Testis (tissue), 3 donors: Measurements from ENCODE around the gene PPA1. TPM values are rescaled to one million over a fixed set of nuclear protein-coding genes. Genes with fewer than 3 reads are reported as not detected.
"Not testable (repeated sequence)": the region's sequence is repeated elsewhere in the genome, so short reads cannot be mapped to it uniquely, and the experiment has no call there.

Experiments used
- DNase-seq: peaks from one replicate; pipeline ENCODE4 v3.0.0-alpha.2; 2019
- H3K27ac ChIP-seq, 2 donors: fragments of 200-600 bp; sonication (generic); one replicate each; pipeline ENCODE4 v1.5.1; 2019
- H3K27me3 ChIP-seq: fragments of 200-600 bp; sonication (generic); one replicate; pipeline ENCODE4 v1.5.1; 2019
- H3K36me3 ChIP-seq: fragments of 200-600 bp; sonication (generic); one replicate; pipeline ENCODE4 v1.5.1; 2017; ENCODE audit warnings: low read depth; ENCODE audit errors: missing control alignments
- H3K4me1 ChIP-seq: fragments of 200-600 bp; sonication (generic); one replicate; pipeline ENCODE4 v1.5.1; 2019
- H3K4me3 ChIP-seq, 2 donors: fragments of 200-600 bp; sonication (generic); one replicate each; pipeline ENCODE4 v1.5.1; 2017 to 2019
- H3K9me3 ChIP-seq: fragments of 200-600 bp; sonication (generic); one replicate; pipeline ENCODE4 v1.5.1; 2017
- POLR2A ChIP-seq: fragments of 450-650 bp; IDR thresholded peaks from one replicate; pipeline ENCODE4 v1.6.1; 2017; ENCODE audit warnings: antibody characterized with exemption, mild to moderate bottlenecking, moderate library complexity
- WGBS, 2 donors: methylation state at CpG; one replicate each; pipeline ENCODE4 v1.1.5; 2018; 5-methylcytosine and 5-hydroxymethylcytosine counted together
- intact Hi-C: fragments of 100-400 bp; cut with DNase I; formaldehyde crosslinking; loops from one replicate; pipeline ENCODE4 v1.15.1; 2023; ENCODE audit warnings: low total_unique reads
- polyA plus RNA-seq: library from polyadenylated mRNA; stranded (reverse); fragments of 350-450 nt; fragmentation: Illumina TruSeq; extraction: RNeasy Lipid Tissue Mini Kit (QIAGEN cat#74804); gene quantifications from one replicate; pipeline ENCODE4 v1.2.3, GENCODE V29; 2014; ENCODE audit warnings: low read depth, low replicate concordance; ENCODE audit not compliant: insufficient read depth
- total RNA-seq, 2 donors: library from RNA; depleted of rRNA; stranded (reverse); fragments of >200 nt; gene quantifications; one replicate each; pipeline ENCODE4 v1.2.3, GENCODE V29; 2016
- TF ChIP-seq, protein P1 (sequence below), 3 experiments: fragments of 450-650 bp in 2 of 3; fragments of 200-600 bp in 1 of 3; sonication (generic) in 1 of 3; IDR thresholded peaks; one replicate each; pipeline ENCODE4 v1.5.1; 2016 to 2019; ENCODE audit warnings: antibody characterized with exemption in 3 of 3, mild to moderate bottlenecking in 2 of 3, moderate library complexity in 1 of 3

PPA1 gene
- total and polyA plus RNA-seq, 3 donors from 2014 or later, result 110 to 143 (median 136) TPM

GRCh38 chr10:70250961-70251680 lies 17.9 kb upstream of the PPA1 start:
- WGBS, 2 donors, result 91 to 93% methylated on average over 10 to 11 of the region's 11 CpGs
- H3K27ac ChIP-seq, result no peak overlapping the region
- peaks cover 30% of the 10 kb centered on the region for H3K4me1 ChIP-seq
- no peak for TF ChIP-seq POLR2A
- TF ChIP-seq, protein P1, sequence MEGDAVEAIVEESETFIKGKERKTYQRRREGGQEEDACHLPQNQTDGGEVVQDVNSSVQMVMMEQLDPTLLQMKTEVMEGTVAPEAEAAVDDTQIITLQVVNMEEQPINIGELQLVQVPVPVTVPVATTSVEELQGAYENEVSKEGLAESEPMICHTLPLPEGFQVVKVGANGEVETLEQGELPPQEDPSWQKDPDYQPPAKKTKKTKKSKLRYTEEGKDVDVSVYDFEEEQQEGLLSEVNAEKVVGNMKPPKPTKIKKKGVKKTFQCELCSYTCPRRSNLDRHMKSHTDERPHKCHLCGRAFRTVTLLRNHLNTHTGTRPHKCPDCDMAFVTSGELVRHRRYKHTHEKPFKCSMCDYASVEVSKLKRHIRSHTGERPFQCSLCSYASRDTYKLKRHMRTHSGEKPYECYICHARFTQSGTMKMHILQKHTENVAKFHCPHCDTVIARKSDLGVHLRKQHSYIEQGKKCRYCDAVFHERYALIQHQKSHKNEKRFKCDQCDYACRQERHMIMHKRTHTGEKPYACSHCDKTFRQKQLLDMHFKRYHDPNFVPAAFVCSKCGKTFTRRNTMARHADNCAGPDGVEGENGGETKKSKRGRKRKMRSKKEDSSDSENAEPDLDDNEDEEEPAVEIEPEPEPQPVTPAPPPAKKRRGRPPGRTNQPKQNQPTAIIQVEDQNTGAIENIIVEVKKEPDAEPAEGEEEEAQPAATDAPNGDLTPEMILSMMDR (IDR thresholded peaks at IDR 0.05), result no peak
- DNase-seq, result no peak
- H3K4me3 ChIP-seq, result no peak overlapping the region
- H3K9me3 ChIP-seq, result no peaks in the 10 kb centered on the region
- intact Hi-C loops, result no loop called here
- no peaks in the 10 kb centered on the region for H3K36me3 ChIP-seq
- no peaks in the 10 kb centered on the region for H3K27me3 ChIP-seq

DNA sequence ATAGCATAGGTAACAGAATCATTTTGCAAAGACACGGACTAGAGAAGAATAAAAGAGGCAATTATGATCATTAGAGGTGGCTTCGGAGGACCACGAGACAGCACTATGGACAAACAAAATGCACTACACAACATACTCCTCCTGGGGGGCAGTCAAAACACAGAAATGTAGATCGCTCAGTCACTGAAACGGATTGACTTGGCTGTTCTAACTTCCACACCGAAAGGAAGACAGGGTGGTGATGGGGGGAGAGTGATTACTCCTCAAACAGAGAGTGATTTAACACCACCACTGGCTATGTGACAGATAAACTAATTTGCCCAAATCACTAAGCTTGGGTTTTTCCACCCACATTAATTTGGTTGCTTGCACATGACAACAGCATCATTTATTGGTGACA lies 14.1 kb upstream of the PPA1 start:
- Histone ChIP-seq H3K36me3 (no peaks in the 10 kb centered on the region), H3K9me3 (no peaks in the 10 kb centered on the region), H3K4me3 (no peak overlapping the region), H3K4me1 (no peaks in the 10 kb centered on the region), H3K27me3 (no peaks in the 10 kb centered on the region), H3K27ac (no peak overlapping the region)
- DNase-seq, result no peak
- 81 to 83% methylated on average over 6 of the region's 6 CpGs for WGBS, 2 donors
- TF ChIP-seq, protein P1 (IDR thresholded peaks at IDR 0.05), result no peak
- TF ChIP-seq POLR2A, result no peak
- intact Hi-C loops, result no loop called here

GRCh38 chr10:70241081-70241480 lies 7.9 kb upstream of the PPA1 start:
- no peak overlapping the region for H3K27ac ChIP-seq
- H3K4me3 ChIP-seq, result no peak overlapping the region
- H3K9me3 ChIP-seq, result no peaks in the 10 kb centered on the region
- no peak for DNase-seq
- no peaks in the 10 kb centered on the region for H3K27me3 ChIP-seq
- no peak for TF ChIP-seq POLR2A
- TF ChIP-seq, protein P1 (IDR thresholded peaks at IDR 0.05), result no peak
- H3K36me3 ChIP-seq, result no peaks in the 10 kb centered on the region
- 89 to 96% methylated on average over 3 of the region's 3 CpGs for WGBS, 2 donors
- no peaks in the 10 kb centered on the region for H3K4me1 ChIP-seq
- intact Hi-C loops, result no loop called here

GRCh38 chr10:70239986-70240385 lies 6.8 kb upstream of the PPA1 start:
- DNase-seq, result not testable (repeated sequence)

GRCh38 chr10:70239077-70239976 lies 6.1 kb upstream of the PPA1 start:
- H3K4me3 ChIP-seq, H3K9me3 ChIP-seq, H3K27me3 ChIP-seq, H3K27ac ChIP-seq, H3K36me3 ChIP-seq, intact Hi-C loops, H3K4me1 ChIP-seq, DNase-seq: not testable (repeated sequence)
- WGBS, 2 donors, result 88 to 96% methylated on average over 20 to 47 of the region's 55 CpGs

More at GRCh38 chr10:70239986-70240385, 6.8 kb upstream of the PPA1 start:
- H3K4me3 ChIP-seq, H3K36me3 ChIP-seq, intact Hi-C loops, H3K27ac ChIP-seq, H3K4me1 ChIP-seq, H3K27me3 ChIP-seq, H3K9me3 ChIP-seq: not testable (repeated sequence)
- 85 to 95% methylated on average over 5 to 18 of the region's 21 CpGs for WGBS, 2 donors

DNA sequence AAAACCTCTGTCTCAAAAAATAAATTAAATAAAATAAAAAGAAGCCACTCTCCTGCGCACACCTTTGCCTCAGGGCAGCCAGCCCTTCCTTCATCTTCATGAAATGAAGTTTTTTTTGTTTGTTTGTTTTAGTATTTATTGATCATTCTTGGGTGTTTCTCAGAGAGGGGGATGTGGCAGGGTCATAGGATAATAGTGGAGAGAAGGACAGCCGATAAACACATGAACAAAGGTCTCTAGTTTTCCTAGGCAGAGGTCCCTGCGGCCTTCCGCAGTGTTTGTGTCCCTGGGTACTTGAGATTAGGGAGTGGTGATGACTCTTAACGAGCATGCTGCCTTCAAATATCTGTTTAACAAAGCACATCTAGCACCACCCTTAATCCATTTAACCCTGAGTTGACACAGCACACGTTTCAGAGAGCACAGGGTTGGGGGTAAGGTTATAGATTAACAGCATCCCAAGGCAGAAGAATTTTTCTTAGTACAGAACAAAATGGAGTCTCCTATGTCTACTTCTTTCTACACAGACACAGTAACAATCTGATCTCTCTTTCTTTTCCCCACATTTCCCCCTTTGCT lies 4.8 kb upstream of the PPA1 start:
- DNase-seq, H3K27me3 ChIP-seq, H3K36me3 ChIP-seq, H3K4me1 ChIP-seq, H3K27ac ChIP-seq, H3K9me3 ChIP-seq, H3K4me3 ChIP-seq, intact Hi-C loops: not testable (repeated sequence)
- WGBS, 2 donors, result 65 to 77% methylated on average over 6 of the region's 6 CpGs
